Tibial nerve (tissue), 4 donors: Measurements from ENCODE around the gene NAA40.

Experiments
- CTCF ChIP-seq, 5 experiments: fragments of 200-600 bp in 3 of 5; fragments of 450-650 bp in 2 of 5; sonication (generic) in 3 of 5; IDR thresholded peaks; one replicate each; pipeline ENCODE4 v1.5.1; 2016 to 2019; ENCODE audit warnings: antibody characterized with exemption in 5 of 5, mild to moderate bottlenecking in 3 of 5, moderate library complexity in 2 of 5
- EP300 ChIP-seq, 2 donors: sonication (generic); formaldehyde crosslinking; IDR thresholded peaks; one replicate each; pipeline ENCODE4 v1.6.1; 2017; ENCODE audit warnings: antibody characterized with exemption in 2 of 2, mild to moderate bottlenecking in 1 of 2
- POLR2A ChIP-seq, 2 donors: fragments of 450-650 bp; IDR thresholded peaks; one replicate each; pipeline ENCODE4 v1.6.1; 2017; ENCODE audit warnings: antibody characterized with exemption in 2 of 2, mild to moderate bottlenecking in 2 of 2, moderate library complexity in 2 of 2

- TF ChIP-seq CTCF (IDR thresholded peaks at IDR 0.05) (no peak), POLR2A (IDR thresholded peaks at IDR 0.05) (no peak), EP300 (IDR thresholded peaks at IDR 0.05) (no peak)
These were observed 19.3 kb upstream of the NAA40 start for GRCh38 chr11:63919267-63920125.
